SK-N-MC (cell line): ENCODE measurements around the gene UXS1.

Experiments used
- EZH2 ChIP-seq: fragments of 200-600 bp; sonication (generic); IDR thresholded peaks from one replicate; pipeline ENCODE4 v1.6.1; 2017; ENCODE audit warnings: antibody characterized with exemption
- FOXP2 ChIP-seq: optimal IDR thresholded peaks from 2 replicates; pipeline ENCODE3; 2011; ENCODE audit warnings: mild to moderate bottlenecking, moderate library complexity; ENCODE audit not compliant: insufficient read depth; ENCODE audit errors: extremely low read length, control extremely low read depth
- POLR2AphosphoS5 ChIP-seq: IDR thresholded peaks from 2 replicates; pipeline ENCODE4 v1.6.1; 2012; ENCODE audit warnings: mild to moderate bottlenecking, low read depth, low read length, borderline replicate concordance

DNA sequence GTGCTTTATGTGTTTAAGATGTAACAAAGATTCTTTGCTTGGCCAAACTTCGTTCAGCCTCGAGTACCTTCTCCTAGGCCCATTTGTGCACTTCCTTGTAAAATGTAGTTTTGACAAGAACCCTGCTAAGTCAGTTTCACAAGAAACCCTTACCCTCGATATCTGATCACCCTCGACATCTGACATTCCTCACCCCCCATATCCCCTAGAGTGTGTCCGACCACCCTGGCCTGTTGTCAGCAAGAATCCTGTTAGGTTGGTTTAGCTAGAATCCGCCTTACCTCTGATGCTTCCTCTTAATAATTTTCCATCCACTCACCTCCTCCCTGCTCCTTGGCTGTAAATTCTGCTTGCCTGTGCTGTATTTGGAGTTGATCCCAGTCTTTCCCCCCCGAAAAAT, 85.3 kb downstream of the UXS1 start:
- no peak for TF ChIP-seq EZH2
- no peak for TF ChIP-seq POLR2AphosphoS5
- no peak for TF ChIP-seq FOXP2
